Uterus (tissue), 4 donors: ENCODE data around the gene PCDH9. TPM values are rescaled to one million over a fixed set of nuclear protein-coding genes. Genes with fewer than 3 reads are reported as not detected.

ENCODE experiments used
- DNase-seq, 2 donors: peaks; one replicate each; pipeline ENCODE4 v3.0.0-alpha.2; 2019 to 2020
- H3K27ac ChIP-seq, 2 donors: fragments of 200-600 bp; sonication (generic); 1 replicate in 1 of 2; 2 replicates in 1 of 2; pipeline ENCODE4 v1.5.1; 2016 to 2018
- H3K27me3 ChIP-seq, 2 donors: fragments of 200-600 bp; sonication (generic); one replicate each; pipeline ENCODE4 v1.5.1; 2018 to 2019; ENCODE audit warnings: control low read depth in 1 of 2
- H3K36me3 ChIP-seq, 2 donors: fragments of 200-600 bp; sonication (generic); one replicate each; pipeline ENCODE4 v1.5.1; 2019; ENCODE audit warnings: control low read depth in 1 of 2
- H3K4me1 ChIP-seq, 2 donors: fragments of 200-600 bp; sonication (generic); one replicate each; pipeline ENCODE4 v1.5.1; 2018 to 2019; ENCODE audit warnings: control low read depth in 1 of 2
- H3K4me3 ChIP-seq, 2 donors: fragments of 200-600 bp; sonication (generic); 1 replicate in 1 of 2; 2 replicates in 1 of 2; pipeline ENCODE4 v1.5.1; 2018 to 2019; ENCODE audit warnings: mild to moderate bottlenecking in 1 of 2
- H3K9me3 ChIP-seq, 2 donors: fragments of 200-600 bp; sonication (generic); one replicate each; pipeline ENCODE4 v1.5.1; 2019; ENCODE audit warnings: control low read depth in 1 of 2
- POLR2A ChIP-seq, 2 donors: fragments of 450-650 bp; IDR thresholded peaks; one replicate each; pipeline ENCODE4 v1.6.1; 2016; ENCODE audit warnings: antibody characterized with exemption in 2 of 2, mild to moderate bottlenecking in 1 of 2, moderate library complexity in 1 of 2
- intact Hi-C: fragments of 100-400 bp; cut with DNase I; formaldehyde crosslinking; loops from one replicate; pipeline ENCODE4 v1.15.1; 2023; ENCODE audit warnings: low total_unique reads
- total RNA-seq, 4 donors: library from RNA; depleted of rRNA in 3 of 4; stranded (reverse); fragments of >200 nt in 3 of 4; gene quantifications; one replicate each; pipeline versions ENCODE4 v1.1.0 to v1.2.4, GENCODE V29; 2014 to 2023
- TF ChIP-seq, protein P1 (sequence below), 4 experiments: fragments of 200-600 bp in 2 of 4; fragments of 450-650 bp in 2 of 4; sonication (generic) in 2 of 4; IDR thresholded peaks; one replicate each; pipeline ENCODE4 v1.5.1; 2016 to 2019; ENCODE audit warnings: antibody characterized with exemption in 4 of 4, mild to moderate bottlenecking in 2 of 4, moderate library complexity in 1 of 4
- donor health status: DM: yes; HTN: yes; CAD: no.

PCDH9 gene
- total RNA-seq, 4 donors from 2014 or later = 0.51 to 45.7 (median 2.1) TPM

DNA sequence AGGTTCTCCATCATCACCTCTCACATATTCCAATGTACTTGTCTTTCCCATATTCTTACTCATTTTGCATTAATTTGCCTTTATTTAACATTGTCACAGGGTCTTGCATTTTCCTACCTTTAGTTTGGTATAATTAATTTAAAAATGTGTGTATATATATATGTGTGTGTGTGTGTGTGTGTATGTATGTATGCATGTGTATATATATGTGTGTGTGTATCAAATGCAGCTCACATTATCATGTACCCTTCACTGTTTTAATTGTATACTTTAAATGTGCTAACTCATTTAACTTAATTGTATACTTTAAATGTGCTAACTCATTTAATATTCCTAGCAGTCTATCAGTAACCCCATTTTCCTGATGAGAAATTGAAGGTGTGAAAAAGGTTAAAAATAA, 104.5 kb downstream of the PCDH9 start:
- no peak for TF ChIP-seq POLR2A (IDR thresholded peaks at IDR 0.05)
- TF ChIP-seq, protein P1, sequence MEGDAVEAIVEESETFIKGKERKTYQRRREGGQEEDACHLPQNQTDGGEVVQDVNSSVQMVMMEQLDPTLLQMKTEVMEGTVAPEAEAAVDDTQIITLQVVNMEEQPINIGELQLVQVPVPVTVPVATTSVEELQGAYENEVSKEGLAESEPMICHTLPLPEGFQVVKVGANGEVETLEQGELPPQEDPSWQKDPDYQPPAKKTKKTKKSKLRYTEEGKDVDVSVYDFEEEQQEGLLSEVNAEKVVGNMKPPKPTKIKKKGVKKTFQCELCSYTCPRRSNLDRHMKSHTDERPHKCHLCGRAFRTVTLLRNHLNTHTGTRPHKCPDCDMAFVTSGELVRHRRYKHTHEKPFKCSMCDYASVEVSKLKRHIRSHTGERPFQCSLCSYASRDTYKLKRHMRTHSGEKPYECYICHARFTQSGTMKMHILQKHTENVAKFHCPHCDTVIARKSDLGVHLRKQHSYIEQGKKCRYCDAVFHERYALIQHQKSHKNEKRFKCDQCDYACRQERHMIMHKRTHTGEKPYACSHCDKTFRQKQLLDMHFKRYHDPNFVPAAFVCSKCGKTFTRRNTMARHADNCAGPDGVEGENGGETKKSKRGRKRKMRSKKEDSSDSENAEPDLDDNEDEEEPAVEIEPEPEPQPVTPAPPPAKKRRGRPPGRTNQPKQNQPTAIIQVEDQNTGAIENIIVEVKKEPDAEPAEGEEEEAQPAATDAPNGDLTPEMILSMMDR (IDR thresholded peaks at IDR 0.05) = no peak
- H3K4me1 ChIP-seq = no peaks in the 10 kb centered on the region
- no peak for DNase-seq

DNA sequence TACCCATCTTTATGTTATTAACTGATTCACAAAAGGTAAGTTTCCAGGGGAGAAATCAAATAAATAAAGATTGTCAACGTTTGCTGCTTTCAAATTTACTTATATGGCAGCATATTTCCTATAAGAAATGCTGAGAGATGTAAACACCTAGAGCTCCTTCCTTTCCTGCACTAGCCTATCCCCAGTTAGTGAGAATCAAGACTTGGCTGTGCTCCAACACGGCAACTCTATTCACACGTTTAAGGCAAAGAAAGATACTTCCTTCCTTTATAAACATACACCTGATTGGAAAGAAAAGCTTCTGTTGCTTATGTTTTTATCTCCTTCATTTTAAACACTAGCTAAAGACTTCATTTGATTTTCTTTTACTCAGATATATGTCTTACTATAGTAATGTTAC, 107.0 kb downstream of the PCDH9 start:
- Histone ChIP-seq H3K27me3 (no peaks in the 10 kb centered on the region), H3K36me3 (no peaks in the 10 kb centered on the region), H3K27ac (no peak overlapping the region), H3K4me1 (no peaks in the 10 kb centered on the region), H3K9me3 (no peaks in the 10 kb centered on the region), H3K4me3 (no peak overlapping the region)
- no peak for TF ChIP-seq POLR2A (IDR thresholded peaks at IDR 0.05)
- TF ChIP-seq, protein P1 (IDR thresholded peaks at IDR 0.05) = no peak
- intact Hi-C loops = no loop called here
- no peak for DNase-seq

More for the DNA sequence above, 104.5 kb downstream of the PCDH9 start:
- Histone ChIP-seq H3K4me3 (no peak overlapping the region), H3K27ac (no peak overlapping the region), H3K27me3 (no peaks in the 10 kb centered on the region), H3K9me3 (no peaks in the 10 kb centered on the region), H3K36me3 (no peaks in the 10 kb centered on the region)
- intact Hi-C loops = no loop called here

DNA sequence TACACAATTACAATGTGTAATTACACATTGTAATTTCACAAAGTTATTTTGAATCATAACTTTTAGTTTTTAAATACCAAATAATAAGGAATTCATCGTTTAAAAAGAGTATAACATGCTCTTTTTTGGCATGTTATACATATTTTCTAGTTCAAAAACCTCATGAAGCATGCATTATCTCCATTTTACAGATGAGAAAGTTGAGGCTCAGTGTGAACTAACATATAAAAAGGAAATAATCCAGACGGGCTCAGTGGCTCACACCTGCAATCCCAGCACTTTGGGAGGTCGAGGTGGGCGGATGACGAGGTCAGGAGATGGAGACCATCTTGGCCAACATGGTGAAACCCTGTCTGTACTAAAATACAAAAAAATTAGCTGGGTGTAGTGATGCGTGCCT, 107.9 kb downstream of the PCDH9 start:
- Histone ChIP-seq H3K4me1 (no peaks in the 10 kb centered on the region), H3K9me3 (no peaks in the 10 kb centered on the region), H3K27ac (no peak overlapping the region), H3K4me3 (no peak overlapping the region), H3K27me3 (no peaks in the 10 kb centered on the region), H3K36me3 (no peaks in the 10 kb centered on the region)
- intact Hi-C loops = no loop called here
- TF ChIP-seq POLR2A (IDR thresholded peaks at IDR 0.05) = no peak
- TF ChIP-seq, protein P1 (IDR thresholded peaks at IDR 0.05) = no peak
- DNase-seq = no peak

DNA sequence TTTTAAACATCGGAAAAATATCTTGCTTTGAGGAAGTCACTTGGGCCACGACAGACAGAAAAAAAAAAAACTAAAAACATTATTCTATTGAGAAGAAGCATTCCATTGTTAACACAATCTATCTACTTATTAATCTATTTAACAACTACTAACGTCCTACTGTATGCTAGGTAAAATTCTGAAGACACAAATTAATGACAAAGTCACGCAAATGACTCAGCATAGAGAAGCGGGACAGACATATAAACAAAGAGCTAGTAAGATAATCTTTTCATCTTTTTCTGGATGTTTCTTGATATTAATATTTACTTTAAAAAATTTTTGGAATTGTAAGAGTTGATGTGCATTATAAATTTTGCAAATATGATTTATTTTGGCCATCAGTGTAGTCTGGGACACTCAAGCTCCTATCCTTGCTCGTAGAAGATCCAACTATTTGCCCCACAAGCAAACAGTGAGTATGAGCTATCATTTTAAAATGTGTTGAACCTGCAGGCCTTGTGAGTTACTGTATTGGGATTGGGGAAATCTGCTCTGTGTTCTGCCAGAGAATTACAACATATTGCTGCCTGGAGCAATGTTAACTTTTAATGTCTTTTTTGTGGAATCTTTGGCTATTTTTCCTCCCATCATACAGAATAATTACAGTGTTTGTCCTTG, 109.1 kb downstream of the PCDH9 start:
- Histone ChIP-seq H3K27me3 (no peaks in the 10 kb centered on the region), H3K4me1 (no peaks in the 10 kb centered on the region), H3K36me3 (no peaks in the 10 kb centered on the region), H3K9me3 (no peaks in the 10 kb centered on the region), H3K27ac (no peak overlapping the region), H3K4me3 (no peak overlapping the region)
- TF ChIP-seq, protein P1 (IDR thresholded peaks at IDR 0.05) = no peak
- TF ChIP-seq POLR2A (IDR thresholded peaks at IDR 0.05) = no peak
- no peak for DNase-seq
- intact Hi-C loops = no loop called here

DNA sequence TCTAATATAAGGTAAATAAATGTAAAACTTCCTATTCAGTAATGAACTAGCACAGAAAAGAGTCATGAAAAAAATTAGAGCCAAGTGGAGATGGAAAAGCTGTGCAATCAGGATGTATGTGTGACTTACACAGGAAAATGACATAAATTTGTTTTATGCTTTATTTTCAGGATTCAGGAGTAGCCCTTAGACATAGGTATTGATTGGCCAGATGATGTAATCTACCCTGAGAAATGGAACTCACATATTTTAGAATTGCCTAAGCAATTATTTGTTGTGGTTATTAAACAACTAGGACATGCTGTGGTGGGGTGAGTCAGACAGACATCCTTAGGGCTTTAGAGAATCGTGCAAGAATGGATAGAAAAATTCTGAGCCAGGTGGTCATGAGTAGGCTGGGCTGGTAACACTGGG, 110.6 kb downstream of the PCDH9 start:
- Histone ChIP-seq H3K4me1 (no peaks in the 10 kb centered on the region), H3K27me3 (no peaks in the 10 kb centered on the region), H3K36me3 (no peaks in the 10 kb centered on the region), H3K27ac (no peak overlapping the region), H3K4me3 (no peak overlapping the region), H3K9me3 (no peaks in the 10 kb centered on the region)
- DNase-seq = no peak
- no peak for TF ChIP-seq POLR2A (IDR thresholded peaks at IDR 0.05)
- TF ChIP-seq, protein P1 (IDR thresholded peaks at IDR 0.05) = no peak
- intact Hi-C loops = no loop called here
